ENCODE results near the gene RFLNA.

The RFLNA gene

DNA sequence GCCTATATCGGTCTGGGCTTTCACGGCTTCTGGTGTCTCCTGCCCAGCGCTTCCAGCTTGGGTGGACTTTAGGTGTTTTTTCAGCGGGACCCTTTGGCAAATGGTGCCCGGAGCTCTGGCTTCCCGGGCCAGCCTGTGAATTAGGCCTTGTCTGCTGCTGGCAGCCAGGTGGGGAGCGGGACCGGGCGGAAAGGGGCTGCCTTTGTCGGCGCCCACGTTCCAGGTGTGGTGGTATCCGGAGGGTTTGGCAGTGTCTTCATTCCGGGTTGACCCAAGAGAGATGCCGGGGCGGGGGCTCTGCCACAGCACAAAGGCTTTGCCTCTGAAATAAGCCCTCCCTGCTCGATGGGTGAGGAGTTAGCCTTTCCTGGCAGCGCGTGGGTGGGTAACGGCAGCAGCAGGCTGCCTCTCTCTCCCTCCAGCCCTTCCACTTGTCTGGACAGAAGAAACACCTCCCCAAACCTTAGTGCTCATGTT is 9.5 kb downstream of the RFLNA start:
- no peak for DNase-seq

DNA sequence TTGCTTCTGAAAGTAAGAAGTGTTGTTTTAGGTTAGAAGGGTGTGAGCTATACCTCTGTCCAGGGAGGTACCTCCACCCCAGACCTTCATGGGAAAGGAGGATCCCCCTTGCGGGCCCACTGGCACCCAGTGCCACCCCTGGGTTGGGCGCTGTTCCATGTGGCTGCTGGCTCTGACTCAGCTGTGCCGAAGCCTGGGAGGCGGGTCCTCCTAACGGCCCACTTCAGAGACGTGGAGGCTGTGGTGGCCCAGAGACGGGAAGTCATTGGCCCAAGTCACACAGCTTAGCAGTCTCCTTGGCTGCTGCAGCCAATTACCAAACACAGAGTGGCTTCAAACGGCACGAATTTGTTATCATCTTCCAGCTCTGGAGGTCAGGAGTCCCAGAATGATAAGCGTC is 10.2 kb downstream of the RFLNA start:
- no peak for DNase-seq

DNA sequence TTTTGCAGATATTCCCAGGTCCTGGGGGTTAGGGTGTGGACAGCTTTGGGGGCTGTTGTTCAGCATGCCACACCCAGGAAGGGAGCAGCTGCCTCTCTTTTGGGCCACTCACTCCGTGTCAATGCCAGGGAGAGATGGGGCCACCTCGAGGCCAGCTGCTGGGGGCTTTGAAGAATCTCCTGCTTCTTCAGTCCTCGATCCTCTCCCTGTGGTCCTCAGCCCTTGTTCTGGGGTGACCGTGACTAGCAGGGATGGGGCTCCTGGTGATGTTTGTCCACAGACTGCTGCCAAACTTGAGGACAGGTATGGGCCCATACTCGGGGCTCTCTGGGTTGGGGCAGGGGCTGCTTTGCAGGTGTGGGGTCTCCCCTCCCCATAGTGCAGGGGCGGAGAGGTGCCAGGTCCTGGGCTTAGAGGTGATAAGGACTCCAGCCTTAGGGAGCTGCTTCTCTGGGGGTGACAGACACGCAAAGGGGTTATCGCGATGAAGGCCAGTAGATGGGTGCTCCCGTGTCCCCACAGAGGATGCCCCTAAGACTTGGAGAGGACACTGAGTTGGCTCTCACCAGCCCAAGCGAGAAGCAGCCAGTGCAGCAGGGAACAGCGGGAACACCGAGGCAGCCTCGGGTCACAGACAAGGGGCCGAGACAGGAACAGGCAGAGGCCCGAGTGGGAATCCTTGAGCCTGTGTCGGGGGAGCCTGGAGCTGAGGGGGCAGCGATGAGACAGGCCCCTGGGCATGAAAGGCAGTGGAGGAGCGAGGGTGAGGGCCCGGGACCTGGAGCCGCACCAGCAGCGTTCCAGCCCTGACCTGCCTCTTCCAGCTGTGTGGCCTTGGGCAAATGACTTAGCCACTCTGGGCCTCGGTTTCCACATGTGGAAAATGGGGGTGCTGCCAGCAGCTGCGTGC is 11.1 kb downstream of the RFLNA start:
- no peak for DNase-seq

DNA sequence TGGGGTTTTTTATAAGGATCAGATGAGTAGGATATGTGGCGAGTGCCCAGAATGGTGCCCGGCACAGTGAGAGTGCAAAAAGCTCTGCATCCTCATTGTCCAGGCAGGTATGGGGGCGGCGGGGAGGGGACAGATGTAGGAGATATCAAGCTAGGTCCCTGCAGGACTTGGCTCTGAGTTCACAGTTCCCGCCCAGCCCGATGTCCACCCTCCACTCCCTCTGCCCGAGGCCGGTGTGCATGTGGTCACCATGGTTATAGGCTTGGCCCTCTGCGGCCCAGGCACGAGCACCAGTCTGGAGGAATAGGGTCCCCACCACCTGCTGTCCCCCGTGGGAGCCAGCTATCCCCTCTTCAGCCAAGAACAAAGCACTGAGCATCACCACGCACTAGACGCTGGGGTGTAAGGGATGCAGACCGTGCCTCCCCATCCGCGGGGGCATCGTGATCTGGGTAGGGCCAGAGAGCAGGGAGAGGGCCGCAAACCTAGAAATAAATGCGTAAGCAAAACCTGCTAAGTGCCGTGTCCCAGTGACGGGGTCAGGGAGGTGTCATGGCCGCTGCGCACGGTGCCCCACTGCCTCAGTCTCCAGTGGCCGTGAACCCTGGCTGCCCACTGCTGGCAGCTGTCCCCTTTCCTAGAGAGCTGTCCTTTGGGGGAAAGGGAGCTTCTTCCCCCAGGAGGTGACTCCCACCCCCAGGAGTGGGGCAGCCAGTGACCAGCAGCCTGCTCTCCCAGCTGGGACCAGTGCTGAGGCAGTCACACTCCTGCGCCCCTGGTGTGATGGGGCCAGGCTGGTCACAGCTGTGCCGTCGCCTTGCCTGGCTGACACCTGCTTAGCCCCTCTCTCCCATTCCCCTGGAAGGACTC is 12.0 kb downstream of the RFLNA start:
- no peak for DNase-seq

DNA sequence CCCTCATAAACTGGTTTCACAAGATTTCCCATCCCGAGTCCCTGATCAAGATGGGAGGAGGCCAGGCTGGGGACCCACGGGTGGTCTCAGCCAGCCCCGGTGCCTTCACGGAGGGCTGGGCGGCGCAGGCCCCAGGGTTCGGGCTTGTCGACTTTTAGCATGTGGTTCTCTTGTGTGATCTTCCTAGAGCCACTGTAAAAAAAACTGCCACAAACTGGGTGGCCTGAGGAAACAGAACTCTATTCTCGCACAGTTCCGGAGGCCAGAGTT is 12.6 kb downstream of the RFLNA start:
- DNase-seq = no peak

DNA sequence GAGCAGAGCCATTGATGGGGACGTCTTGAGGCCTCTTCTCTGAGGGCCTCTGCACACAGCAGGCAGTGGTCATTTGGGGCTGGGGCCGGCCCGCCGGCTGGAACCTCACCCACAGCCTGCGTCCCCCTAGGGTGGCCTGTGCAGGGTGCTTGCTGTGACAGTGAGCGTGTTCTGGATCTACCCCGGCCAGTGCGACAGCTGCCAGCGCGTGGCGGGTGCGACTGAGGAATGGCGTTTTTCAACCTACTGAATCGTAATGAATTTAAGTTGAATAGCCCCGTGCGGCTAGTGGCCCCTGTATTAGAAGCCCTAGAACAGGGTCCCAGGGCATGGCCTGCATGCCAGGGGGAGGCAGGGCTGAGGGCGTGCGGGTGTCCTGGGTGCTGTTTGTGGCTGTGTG is 13.8 kb downstream of the RFLNA start:
- no peak for DNase-seq

DNA sequence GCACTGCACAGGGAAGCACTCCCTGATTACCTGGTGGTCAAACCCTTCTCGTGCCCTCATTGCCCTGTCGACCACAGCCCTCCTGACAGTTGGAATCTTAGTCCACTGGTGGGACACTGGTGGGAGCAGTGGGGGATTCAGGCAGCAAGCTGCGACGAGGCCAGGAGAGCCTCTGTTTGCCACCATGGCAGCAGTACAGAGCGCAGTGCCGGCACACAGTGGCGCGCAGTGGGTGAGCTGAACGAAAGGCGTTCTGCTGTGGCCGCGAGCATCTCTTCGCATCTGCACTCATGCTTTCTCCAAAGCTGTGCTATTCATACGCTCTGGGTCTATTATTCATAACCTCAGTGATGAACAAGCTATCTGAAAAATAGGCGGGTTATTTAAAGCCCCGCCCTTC is 14.3 kb downstream of the RFLNA start:
- no peak for DNase-seq

DNA sequence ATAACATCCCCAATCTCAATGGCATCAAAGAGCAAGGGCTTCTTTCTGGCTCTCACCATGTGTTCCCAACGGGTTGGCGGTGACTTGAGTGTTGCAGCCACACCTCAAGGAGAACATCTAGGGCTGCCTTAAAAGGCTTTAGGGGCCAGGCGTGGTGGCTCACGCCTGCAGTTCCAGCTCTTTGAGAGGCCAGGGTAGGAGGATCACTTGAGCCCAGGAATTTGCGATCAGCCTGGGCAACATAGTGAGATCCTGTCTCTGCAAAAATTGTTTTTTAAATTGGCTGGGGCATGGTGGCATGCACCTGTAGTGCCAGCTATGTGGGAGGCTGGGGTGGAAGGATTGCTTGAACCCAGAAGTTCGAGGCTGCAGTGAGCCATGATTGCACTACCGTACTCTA is 14.9 kb downstream of the RFLNA start:
- DNase-seq = no peak

DNA sequence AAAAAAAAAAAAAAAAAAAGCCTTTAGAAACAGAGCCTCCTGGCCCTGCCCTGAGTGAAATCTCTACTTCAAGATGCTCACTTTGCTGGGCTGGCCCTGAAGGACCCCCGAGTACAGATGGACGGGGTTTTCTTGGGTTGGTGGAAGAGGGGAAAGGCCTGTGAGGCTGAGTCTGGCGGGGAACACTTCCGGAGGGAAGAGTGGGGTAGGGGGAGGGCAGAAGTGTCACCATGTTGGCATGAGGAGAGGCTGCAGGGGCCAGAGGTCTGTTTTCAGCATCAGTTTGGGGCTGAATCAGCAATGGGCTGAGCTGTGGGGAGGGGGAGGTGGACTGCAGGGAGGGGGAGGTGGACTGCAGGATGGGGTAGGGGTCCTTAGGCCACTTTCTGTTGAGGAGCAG is 15.3 kb downstream of the RFLNA start:
- no peak for DNase-seq

DNA sequence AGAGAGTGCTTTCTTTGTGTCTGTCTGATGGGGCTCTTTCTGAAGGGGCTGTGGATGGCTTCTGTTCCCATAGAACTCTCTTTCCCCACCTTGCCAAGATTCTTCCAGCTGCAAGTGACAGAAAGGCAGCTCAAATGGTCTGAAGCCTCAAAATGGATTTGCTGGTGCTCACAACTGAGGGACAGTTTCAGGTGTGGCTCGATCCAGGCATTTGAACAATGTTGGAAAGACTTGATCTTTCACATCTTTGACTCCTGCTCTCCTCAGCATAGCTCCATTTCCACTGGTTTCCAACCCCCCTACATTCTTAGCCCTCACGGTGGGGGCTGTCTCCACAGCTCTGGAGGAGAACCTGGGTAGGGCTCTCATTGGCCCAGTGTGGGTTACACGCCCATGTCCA is 15.9 kb downstream of the RFLNA start:
- no peak for DNase-seq

DNA sequence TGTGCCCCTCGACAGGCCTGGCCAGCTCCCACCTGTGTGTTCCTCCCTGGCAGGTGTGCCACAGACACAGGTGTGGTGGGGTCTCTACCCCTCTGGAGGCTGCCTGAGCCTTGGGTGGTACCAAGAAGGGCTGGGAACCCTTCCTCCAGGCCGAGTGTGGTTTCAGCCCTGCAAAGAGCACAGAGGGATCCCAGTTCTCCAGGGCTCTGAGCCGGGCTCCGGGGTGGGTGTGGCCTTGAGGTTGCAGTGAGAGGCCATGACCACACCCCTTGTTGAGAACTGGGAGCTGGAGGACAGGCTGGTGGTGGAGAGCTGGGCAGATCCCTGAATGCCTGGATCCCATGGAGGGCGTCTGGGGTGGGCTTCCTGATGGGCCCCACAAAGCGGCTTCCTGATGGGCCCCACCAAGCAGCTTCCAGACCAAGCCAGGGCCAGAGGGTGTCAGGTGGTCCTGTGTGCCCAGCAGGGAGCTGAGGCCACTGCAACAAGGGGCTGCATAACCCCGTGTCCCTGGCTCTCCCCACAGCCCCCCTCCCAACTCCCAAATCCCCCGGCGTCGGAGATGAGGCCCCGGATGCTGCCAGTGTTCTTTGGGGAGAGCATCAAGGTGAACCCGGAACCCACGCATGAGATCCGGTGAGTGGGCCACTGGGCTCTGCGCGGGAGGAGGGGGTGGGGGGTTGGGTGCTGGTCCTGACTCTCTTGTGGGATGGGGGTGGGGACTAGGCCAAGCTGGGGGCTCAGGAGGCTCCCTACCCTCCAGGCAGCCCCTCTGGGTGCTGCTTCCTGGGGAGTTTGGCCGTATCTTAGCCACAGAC is 16.6 kb downstream of the RFLNA start:
- no peak for DNase-seq

DNA sequence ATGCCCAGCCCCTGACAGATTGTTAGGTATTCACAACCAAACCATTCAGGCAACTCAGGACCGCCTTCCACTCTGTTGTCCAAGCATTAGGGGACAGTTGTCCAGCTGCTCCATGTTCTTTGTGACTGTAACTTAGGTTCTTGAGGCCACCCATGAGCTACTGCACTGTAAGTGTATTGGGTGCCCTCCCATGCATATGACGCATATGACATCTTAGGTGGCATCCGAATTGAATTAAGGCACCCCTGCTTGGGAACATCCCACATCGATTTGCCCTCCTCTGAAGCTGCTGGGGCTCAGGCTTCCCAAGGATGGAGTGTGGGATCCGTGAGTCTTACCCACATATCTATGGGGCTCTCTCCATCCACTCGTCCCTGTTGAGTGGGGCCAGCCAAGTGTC is 17.7 kb downstream of the RFLNA start:
- no peak for DNase-seq

DNA sequence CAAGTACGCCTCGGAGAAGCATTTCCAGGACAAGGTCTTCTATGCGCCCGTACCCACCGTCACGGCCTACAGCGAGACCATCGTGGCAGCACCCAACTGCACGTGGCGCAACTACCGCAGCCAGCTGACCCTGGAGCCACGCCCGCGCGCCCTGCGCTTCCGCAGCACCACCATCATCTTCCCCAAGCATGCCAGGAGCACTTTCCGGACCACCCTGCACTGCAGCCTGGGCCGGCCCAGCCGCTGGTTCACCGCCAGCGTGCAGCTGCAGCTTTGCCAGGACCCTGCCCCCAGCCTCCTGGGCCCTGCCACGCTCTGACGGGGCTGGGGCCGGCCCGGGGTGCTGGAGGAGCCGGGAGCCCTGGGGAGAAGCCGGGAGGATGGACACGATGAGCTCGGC is 19.3 kb downstream of the RFLNA start:
- DNase-seq = no peak

DNA sequence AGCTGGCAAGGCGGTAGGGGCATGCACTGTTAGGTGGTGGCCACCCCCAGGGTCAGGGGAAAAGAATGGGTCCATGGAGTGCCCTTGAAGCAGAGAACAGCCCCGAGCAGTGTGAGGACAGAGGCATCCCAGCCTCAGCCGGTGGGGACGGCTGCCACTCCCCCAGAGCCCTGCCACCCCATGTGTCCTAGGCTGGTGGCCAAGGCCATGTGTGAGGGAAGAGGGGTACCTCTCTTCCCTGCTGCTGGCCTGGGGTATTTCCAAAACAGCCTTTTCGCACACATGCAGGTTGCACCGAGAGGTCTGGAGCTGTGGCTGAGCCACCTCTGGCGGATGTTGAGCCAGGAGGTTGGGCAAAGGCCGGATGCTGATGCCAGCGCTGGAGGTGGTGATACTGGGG is 19.9 kb downstream of the RFLNA start:
- DNase-seq = no peak

DNA sequence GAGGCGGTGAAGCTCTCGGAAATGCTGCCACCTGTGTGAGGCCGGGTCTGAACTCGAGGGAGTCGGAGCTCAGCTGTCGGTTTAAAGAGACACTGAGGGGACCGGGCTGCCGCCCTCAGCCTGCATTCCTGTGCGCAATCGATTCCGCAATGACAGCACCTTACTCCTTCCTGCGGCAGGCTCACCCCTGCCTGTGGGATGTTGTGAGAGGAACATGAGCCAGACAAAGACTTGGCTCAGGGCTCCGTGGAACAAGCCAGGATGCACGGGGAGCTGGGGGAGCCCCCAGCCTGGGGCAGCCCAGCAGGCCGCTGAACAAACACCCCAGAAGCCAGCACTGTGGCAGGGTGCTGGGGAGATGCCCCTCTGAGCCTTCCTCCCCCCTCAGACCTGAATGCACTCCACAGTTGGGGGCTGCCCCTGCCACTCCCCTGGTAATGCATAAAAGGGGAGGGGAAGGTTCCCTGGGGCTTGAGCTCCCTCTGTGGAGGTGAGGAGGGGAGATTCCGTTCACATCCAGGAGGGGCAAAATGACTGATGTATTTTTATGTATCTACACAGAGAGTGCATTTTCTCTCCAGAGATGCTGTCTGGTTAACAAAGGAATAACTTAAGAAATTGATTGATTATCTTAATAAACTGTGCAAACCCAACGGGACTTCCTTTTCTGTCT is 20.6 kb downstream of the RFLNA start:
- DNase-seq = no peak

DNA sequence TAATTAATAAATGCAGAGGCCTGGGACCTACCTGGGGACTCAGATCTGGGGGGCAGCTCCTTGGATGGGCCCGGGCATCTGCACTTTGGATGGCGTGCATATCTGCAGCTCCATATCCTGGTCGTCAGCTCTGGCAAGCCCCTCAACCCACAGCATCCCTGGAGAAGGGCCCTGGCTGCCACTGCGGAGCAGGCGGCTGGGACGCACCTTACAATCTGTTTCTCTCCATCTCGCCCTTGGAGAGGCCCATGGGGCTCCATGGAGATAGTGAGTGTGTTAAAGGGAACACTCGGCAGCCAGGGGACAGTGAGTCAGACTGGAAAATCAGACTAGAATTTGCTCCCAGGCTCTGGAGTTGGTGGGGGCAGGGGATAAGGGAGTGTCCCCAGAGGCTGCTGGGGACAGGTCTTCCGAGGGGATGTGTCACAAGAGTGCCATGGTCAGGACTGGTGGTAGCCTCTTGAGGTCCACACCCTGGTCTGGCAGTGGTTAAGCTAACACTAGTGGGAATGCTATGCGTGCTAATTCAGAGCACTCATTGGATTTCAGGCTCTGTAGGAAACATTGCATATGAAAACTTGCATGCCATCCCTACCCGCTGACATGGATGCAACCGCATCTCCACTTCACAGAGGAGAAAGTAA is 21.5 kb downstream of the RFLNA start:
- DNase-seq = no peak

DNA sequence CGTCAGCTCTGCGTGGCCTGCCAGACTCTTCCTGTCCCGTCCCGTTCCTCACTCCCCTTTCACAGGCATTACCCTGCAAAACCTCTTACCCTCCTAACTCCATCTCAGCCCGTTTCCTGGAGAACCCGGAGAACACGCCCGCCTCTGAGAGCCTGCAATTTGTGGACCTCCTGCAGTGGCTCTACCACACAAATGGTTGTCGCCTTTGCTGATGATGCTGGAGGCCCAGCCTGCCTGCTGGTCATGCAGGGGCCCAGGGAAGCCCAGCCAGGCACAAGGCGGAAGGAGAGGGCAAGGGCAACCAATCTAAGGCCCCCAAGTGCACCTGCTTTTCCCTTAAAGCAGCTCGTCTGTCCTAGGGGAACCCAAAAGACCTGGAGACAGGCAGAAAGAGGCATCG is 22.5 kb downstream of the RFLNA start:
- DNase-seq = no peak

DNA sequence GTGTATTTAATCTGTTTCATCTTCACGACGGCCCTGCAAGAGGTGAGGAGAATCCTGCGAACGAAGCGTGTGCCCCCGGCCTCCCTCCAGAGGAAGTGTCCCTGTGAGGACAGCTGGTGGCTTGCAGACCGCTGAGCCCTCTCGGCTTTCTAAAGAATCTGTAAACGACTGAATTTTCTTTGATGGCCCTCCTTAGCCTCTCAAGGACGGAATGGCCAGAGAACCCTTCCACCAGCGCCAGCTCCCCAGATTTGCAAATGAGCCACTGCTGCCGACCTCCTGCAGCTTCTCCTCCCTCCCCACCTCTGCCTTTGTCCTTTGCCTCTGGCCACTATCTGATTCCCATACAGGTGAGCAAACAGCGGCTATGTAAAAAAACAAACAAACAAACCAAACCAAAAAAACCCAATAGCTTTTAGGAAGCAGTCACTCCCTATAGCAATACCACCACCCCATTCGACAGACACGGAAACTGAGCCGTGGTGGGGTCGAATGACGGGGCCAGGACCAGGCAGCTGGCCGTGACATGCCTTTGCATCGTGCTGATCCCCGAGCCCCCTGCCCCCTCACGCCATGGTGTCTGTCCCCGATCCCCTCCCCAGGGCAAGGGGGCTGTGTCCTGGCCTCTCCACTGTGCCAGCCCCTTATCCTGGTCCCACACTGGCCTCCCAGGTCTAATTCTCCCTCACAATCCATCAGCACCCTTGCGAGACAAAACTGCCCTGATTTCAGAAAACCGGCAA is 23.6 kb downstream of the RFLNA start:
- no peak for DNase-seq

DNA sequence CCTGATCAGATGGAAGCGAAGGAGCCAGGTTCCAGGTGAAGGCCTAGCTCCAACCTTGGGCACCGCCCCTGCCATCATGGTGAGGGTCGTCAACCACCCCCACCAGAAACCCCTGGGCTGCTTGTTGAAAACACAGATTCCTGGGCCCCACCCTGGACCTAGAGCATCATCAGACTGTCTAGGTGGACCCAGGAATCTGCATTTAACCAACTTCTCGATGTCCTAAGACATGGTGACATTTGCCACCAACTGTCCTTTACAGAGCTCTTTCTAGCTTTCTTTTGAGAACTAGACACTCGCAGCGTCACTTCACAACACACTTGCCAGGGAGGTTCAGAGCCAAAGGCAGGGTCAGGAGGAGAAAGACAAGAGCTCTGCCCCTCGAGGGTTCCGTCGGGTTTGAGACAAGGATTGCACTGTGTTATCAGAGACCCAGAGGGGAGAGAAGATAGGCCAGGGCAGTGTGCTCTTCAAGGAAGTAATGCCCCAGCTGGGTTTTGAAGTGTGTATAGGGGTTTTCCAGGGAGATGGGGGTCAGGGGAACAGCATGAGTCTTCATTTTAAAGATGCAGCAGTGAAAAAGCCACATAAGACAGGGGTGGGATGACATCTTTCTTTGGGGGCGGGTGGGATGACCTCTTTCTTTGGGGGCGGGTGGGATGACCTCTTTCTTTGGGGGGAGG is 24.6 kb downstream of the RFLNA start:
- no peak for DNase-seq

DNA sequence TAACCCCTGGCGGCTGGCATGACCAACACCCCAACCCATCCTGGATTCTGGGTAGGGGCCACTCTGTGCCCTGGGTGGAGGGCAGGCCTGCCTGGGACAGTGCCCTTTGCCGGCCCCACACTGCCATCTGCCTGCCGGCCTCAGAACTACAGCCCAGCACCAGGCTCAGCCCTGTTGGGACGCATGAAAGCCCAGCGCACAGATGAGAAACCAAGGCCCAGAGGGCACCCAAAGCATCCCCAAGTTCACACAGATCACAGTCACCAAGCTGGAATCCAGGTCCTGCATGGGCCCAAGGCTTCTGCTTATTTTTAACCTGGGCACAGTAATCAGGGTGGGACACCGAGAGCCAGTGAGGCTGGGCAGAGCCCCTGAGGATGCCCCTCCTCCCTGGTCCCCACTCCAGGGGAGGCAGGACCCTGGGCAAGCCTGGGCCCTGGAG is 26.2 kb downstream of the RFLNA start:
- DNase-seq = peak; percentile 55
